Right cardiac atrium (tissue), 5 donors: Measurements from ENCODE around the gene IFT81. TPM values are rescaled to one million over a fixed set of nuclear protein-coding genes. Genes with fewer than 3 reads are reported as not detected.

ENCODE experiments used
- ATAC-seq, 2 donors: fragments of 200-7000 bp; cut with Tn5 transposase; one replicate each; pipeline versions ENCODE4 v1.8.0 to v1.9.1; 2020; ENCODE audit warnings: moderate library complexity in 2 of 2, mild to moderate bottlenecking in 1 of 2
- DNase-seq, 3 donors: peaks; one replicate each; pipeline ENCODE4 v3.0.0-alpha.2; 2020
- H3K27ac ChIP-seq: one replicate; pipeline ENCODE4 v1.5.1; 2013; ENCODE audit warnings: mild to moderate bottlenecking, low read length, control low read depth, moderate library complexity
- H3K27me3 ChIP-seq: one replicate; pipeline ENCODE4 v1.6.1; 2013; ENCODE audit not compliant: control insufficient read depth, insufficient read depth
- H3K4me1 ChIP-seq: one replicate; pipeline ENCODE4 v1.6.1; 2013; ENCODE audit warnings: low read length; ENCODE audit not compliant: control insufficient read depth, insufficient read depth
- H3K4me3 ChIP-seq: one replicate; pipeline ENCODE4 v1.5.1; 2013; ENCODE audit warnings: low read length, control low read depth
- H3K9me3 ChIP-seq: one replicate; pipeline ENCODE4 v1.6.1; 2013; ENCODE audit warnings: low read length; ENCODE audit not compliant: control insufficient read depth
- WGBS: extraction: QIAGEN DNeasy Blood & Tissue Kit; methylation state at CpG from one replicate; pipeline ENCODE4 v1.1.7; 2013; 5-methylcytosine and 5-hydroxymethylcytosine counted together
- intact Hi-C, 4 donors: fragments of 100-400 bp; cut with DNase I; formaldehyde crosslinking; loops; one replicate each; pipeline versions ENCODE4 v1.11.0 to v1.14.0; 2022 to 2023
- polyA plus RNA-seq: library from polyadenylated mRNA; stranded (reverse); fragments of 200-250 nt; gene quantifications from one replicate; pipeline ENCODE4 v1.2.3, GENCODE V29; 2013
- total RNA-seq, 4 donors: library from RNA; stranded (reverse); fragmentation: NEBNext Ultra II Directional; extraction: Animal tissue kit (Norgen Biotek cat#: 25700); gene quantifications; one replicate each; pipeline ENCODE4 v1.2.1, GENCODE V29; 2021
- donor health status: healthy with polysubstance abuse.
- donor health status: DM: no; HTN: yes; CAD: no.
- donor health status: DM: no; HTN: no; CAD: no.
- donor health status: DM: no; HTN: yes; CAD: no; lungs with severe emphysema.
- donor health status: DM: yes; HTN: yes; CAD: no.

Gene IFT81
- total and polyA plus RNA-seq, 5 donors = 7.6 to 14.9 (median 11.2) TPM

DNA sequence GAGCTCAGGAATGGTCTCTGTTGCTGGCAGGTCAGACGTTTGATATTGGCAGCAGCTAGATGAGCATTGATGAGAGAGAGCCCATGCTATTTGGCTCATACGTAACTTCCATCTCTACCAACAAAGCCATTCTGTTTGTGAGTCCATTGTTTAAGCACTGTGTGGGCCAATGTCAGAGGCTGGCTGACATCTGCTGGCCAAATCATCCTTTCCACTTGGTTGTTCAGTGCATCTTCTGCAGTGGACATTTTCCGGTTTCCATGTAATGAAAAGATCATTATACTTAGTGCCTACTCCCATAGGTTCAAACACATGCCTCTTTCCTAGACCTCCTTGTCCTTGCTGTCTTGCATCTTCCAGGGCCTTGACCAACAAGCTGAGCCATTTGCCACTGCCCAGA lies 59.2 kb downstream of the IFT81 start:
- DNase-seq (no peak), ATAC-seq (no peak)
- intact Hi-C loops = loop anchor here in 1 of 4 donors (10.0 kb wide), 1 partner anchor 59 kb away; the partner anchor contains the start of gene IFT81
- Histone ChIP-seq H3K27me3 (no peaks in the 10 kb centered on the region), H3K27ac (no peak overlapping the region), H3K4me1 (no peaks in the 10 kb centered on the region), H3K4me3 (no peak overlapping the region), H3K9me3 (no peaks in the 10 kb centered on the region)
- 86% methylated on average over 3 of the region's 3 CpGs for WGBS

DNA sequence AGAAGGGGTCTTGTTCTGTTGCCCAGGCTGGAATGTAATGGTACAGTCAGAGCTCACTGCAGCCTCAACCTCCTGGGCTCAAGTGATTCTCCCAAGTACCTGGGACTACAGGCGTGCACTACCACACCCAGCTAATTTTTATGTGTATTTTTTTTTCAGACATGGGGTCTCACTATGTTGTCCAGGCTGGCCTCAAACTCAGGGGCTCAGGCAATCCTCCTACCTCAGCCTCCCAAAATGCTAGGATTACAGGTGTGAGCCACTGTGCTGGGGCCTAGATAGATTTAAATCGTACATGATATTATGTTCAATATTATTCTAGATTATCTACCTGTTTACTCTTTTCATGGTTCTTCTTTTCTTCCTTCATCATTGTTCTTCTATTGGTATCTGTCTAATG lies 61.5 kb downstream of the IFT81 start:
- no peaks in the 10 kb centered on the region for H3K9me3 ChIP-seq
- no peak overlapping the region for H3K4me3 ChIP-seq
- ATAC-seq (no peak), DNase-seq (no peak)
- WGBS = 96% methylated on average over 2 of the region's 2 CpGs
- intact Hi-C loops = loop anchor here in 1 of 4 donors (10.0 kb wide), 1 partner anchor 61 kb away; the partner anchor contains the start of gene IFT81
- no peak overlapping the region for H3K27ac ChIP-seq
- no peaks in the 10 kb centered on the region for H3K4me1 ChIP-seq
- H3K27me3 ChIP-seq = no peaks in the 10 kb centered on the region

DNA sequence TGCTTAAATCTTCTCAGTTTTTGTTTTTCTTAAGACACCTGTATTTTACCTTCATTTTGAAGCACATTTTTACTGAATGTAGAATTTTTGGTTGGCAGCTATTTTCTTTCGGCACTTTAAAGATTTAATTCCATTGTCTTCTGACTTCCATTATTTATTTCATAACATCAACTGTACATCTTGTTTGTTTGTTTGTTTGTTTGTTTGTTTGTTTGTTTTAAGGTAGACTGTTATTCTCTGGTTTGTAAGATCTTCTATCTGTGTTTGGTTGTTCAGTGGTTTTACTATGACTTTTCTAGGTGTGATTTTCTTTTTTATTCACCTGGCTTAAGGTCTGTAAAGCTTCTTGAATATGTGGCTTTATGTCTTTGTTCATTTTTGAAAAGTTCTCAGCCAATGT lies 61.9 kb downstream of the IFT81 start:
- Histone ChIP-seq H3K4me3 (no peak overlapping the region), H3K27me3 (no peaks in the 10 kb centered on the region), H3K27ac (no peak overlapping the region), H3K9me3 (no peaks in the 10 kb centered on the region), H3K4me1 (no peaks in the 10 kb centered on the region)
- intact Hi-C loops = loop anchor here in 1 of 4 donors (10.0 kb wide), 1 partner anchor 61 kb away; the partner anchor contains the start of gene IFT81
- 97% methylated on average over 1 of the region's 1 CpG for WGBS
- DNase-seq (no peak), ATAC-seq (no peak)

DNA sequence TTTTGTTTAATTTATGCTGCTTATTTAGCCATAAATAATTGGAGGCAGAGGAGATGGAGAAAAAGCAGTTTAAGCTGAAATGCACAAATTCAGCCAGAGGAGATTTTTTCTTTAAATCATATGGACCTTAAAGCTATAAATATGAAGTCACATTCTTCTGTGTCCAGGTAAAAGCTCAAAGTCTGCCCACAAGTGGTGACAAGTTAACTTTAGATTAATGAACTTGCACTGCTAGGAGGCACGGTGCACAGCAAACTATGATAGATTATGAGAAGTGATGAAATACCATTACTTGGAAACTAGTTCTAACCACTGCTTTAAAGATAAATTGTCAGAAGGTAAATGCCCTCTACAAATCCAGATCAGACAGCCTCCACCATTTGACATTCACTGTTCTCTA lies 69.0 kb downstream of the IFT81 start:
- Histone ChIP-seq H3K27ac (no peak overlapping the region), H3K27me3 (no peaks in the 10 kb centered on the region), H3K9me3 (no peaks in the 10 kb centered on the region), H3K4me1 (no peaks in the 10 kb centered on the region), H3K4me3 (no peak overlapping the region)
- no peak for DNase-seq
- WGBS = 42% methylated on average over 1 of the region's 1 CpG
- ATAC-seq = no peak
- intact Hi-C loops = no loop called here

DNA sequence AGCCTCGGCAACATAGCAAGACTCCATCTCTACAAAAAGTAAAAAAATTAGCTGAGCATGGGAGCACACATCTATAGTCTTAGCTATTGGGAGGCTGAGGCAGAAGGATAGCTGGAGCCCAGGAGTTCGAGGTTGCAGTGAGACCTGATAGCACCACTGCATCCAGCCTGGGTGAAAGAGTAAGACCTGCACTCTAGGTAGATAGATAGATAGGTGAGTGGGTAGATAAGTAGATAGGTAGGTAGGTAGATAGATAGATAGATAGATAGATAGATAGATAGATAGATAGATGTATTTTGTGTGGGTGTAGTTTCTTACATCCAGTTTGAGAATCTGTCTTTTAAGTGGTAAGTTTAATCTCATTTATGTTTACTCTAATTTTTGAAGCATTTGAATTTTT lies 72.8 kb downstream of the IFT81 start:
- ATAC-seq (no peak), DNase-seq (no peak)
- intact Hi-C loops = no loop called here
- Histone ChIP-seq H3K27me3 (no peaks in the 10 kb centered on the region), H3K4me1 (no peaks in the 10 kb centered on the region), H3K9me3 (no peaks in the 10 kb centered on the region), H3K4me3 (no peak overlapping the region), H3K27ac (no peak overlapping the region)
- 87% methylated on average over 2 of the region's 2 CpGs for WGBS

DNA sequence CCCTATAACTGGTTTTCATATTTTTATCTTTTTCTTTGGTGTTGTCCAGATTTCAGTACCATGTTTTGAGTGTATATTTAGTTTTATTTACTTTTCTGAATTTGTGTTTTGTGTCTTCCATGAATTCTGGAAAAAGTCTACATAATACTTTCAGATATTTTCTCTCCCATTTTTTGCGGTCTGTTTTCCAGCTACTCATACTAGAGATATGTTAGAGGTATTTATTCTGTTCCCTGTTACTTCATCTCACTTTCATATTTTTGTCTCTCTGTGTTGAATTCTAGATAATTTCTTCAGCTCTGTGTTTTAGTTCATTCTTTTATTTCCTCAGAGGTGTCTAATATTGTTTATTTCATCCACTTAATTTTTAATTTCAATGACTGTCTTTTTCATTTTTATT lies 74.2 kb downstream of the IFT81 start:
- Histone ChIP-seq H3K27ac (no peak overlapping the region), H3K27me3 (no peaks in the 10 kb centered on the region), H3K4me3 (no peak overlapping the region), H3K4me1 (no peaks in the 10 kb centered on the region), H3K9me3 (no peaks in the 10 kb centered on the region)
- 90% methylated on average over 1 of the region's 1 CpG for WGBS
- DNase-seq (no peak), ATAC-seq (no peak)
- intact Hi-C loops = no loop called here

DNA sequence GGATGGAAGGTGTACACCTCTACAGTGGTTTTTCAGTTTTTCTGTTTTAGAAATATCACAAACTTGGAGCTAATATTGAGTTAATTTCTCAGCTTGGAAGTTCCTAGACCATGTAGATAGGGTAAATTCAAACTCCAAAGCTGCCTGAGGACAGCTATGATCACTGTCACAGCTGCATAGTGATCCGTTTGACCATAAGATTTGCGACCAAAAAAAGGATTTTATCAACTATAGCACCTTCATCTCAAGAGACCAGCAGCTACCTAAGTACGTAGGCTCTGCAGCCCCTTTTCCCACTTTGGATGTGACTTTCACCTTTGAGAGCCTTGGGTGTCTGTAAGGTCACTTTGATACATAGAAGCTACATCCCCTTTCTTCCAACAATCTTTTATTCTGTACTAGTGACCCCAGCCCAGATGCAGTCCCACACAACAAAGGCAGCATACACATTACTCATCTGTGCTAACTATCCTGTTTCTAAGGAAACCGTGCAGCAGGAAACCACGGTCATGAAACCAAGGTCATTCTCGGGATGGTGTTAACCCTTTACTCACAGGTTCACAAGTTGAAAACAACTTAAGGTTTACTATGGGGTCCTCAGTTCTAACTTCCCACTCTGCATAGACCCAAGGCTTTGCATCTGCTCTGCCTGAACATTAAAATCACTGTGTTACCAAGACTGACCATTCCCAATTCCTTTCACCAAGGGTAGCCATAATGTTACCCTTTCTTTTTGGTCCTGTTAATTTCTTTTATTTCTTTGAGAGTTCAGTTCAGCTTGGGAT lies 75.4 kb downstream of the IFT81 start:
- DNase-seq (no peak), ATAC-seq (no peak)
- no peak overlapping the region for H3K4me3 ChIP-seq
- no peaks in the 10 kb centered on the region for H3K9me3 ChIP-seq
- no peaks in the 10 kb centered on the region for H3K4me1 ChIP-seq
- 21% methylated on average over 6 of the region's 6 CpGs for WGBS
- no peak overlapping the region for H3K27ac ChIP-seq
- no peaks in the 10 kb centered on the region for H3K27me3 ChIP-seq
- intact Hi-C loops = no loop called here

DNA sequence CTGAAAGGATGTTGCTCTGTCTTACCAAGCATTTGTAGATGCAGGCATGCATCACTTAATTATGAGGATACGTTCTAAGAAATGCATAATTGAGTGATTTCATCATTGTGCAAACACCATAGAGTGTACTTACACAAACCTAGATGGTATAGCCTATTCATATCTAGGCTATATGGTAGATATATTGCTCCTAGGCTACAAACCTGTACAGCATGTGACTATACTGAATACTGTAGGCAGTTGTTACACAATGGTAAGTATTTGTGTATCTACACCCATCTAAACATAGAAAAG lies 75.9 kb downstream of the IFT81 start:
- DNase-seq (no peak), ATAC-seq (no peak)
- no peaks in the 10 kb centered on the region for H3K9me3 ChIP-seq
- no peaks in the 10 kb centered on the region for H3K27me3 ChIP-seq
- 90% methylated on average over 1 of the region's 1 CpG for WGBS
- H3K27ac ChIP-seq = no peak overlapping the region
- no peaks in the 10 kb centered on the region for H3K4me1 ChIP-seq
- no peak overlapping the region for H3K4me3 ChIP-seq
- intact Hi-C loops = no loop called here

DNA sequence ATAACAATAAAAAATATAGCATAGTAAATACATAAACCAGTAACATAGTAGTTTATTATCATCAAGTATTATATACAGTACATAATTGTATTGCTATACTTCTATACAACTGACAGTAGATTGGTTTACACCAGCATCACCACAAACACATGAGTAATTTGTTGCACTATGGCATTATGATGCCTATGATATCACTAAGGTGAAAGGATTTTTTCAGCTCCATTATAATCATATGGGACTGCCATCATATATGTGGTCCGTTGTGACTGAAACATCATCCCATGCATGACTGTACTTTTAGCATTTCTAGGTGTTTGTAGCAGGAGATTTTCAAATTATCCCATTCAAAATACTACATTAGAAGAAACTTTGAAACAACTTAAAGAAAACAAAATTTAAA lies 77.8 kb downstream of the IFT81 start:
- Histone ChIP-seq H3K27me3 (no peaks in the 10 kb centered on the region), H3K27ac (no peak overlapping the region), H3K4me3 (no peak overlapping the region), H3K4me1 (no peaks in the 10 kb centered on the region), H3K9me3 (no peaks in the 10 kb centered on the region)
- no peak for ATAC-seq
- DNase-seq = no peak
- 90% methylated on average over 1 of the region's 1 CpG for WGBS
- intact Hi-C loops = no loop called here

DNA sequence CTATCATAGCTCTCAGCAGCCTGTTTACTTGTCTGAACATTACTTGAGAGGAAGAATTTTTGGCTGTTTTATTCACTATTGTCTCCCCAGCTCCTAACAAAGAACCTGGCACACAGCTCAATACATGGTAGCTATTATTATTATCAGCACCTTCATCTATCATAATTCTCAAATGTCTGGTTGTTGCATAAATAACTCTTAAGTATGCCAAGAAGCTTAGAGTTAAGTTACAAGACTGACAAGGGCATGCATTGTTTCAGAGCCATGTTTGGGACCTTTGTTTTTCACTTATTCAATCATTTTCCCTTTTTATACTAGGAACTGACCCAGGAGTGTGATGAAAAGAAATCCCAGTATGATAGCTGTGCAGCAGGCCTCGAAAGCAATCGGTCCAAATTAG lies 79.4 kb downstream of the IFT81 start:
- Histone ChIP-seq H3K27ac (no peak overlapping the region), H3K27me3 (no peaks in the 10 kb centered on the region), H3K4me3 (no peak overlapping the region), H3K9me3 (no peaks in the 10 kb centered on the region), H3K4me1 (no peaks in the 10 kb centered on the region)
- ATAC-seq (no peak), DNase-seq (no peak)
- 84% methylated on average over 2 of the region's 2 CpGs for WGBS
- intact Hi-C loops = no loop called here

DNA sequence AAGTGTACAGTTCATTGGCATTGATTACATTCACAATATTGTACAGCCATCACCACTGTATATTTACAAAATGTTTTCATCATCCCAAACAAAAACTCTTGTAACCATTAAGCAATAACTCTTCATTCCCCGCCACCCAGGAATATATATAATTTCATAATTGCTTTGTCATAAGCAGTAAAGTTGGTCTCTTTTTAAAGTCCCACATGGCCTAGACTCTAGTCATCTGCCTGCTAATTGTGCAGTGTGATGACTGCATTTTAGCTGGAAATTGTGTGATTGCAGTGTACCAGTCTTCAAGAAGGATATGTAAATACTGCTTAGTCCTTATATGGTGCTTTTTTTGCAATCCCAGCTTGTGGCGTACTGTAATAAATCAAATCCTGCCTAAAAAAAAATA lies 81.8 kb downstream of the IFT81 start:
- H3K27ac ChIP-seq = no peak overlapping the region
- H3K9me3 ChIP-seq = no peaks in the 10 kb centered on the region
- no peak for DNase-seq
- intact Hi-C loops = no loop called here
- 96% methylated on average over 2 of the region's 2 CpGs for WGBS
- no peak for ATAC-seq
- no peak overlapping the region for H3K4me3 ChIP-seq
- H3K4me1 ChIP-seq = no peaks in the 10 kb centered on the region
- no peaks in the 10 kb centered on the region for H3K27me3 ChIP-seq
